IMR-90 (cell line): ENCODE data around the gene SDHAF1. TPM values are rescaled to one million over a fixed set of nuclear protein-coding genes. Genes with fewer than 3 reads are reported as not detected.

Experiments
- ATAC-seq: fragments of 200-7000 bp; cut with Tn5 transposase; 2 replicates; pipeline ENCODE4 v1.9.1; 2020; ENCODE audit warnings: low read depth, mild to moderate bottlenecking, moderate library complexity
- BruUV-seq: library from RNA; stranded (reverse); fragments of 400-500 nt; replicated peaks from 2 replicates; lab custom pipeline; 2021; lab: Mats Ljungman, UMichigan
- CTCF ChIA-PET: fragments of 300-600 bp; formaldehyde crosslinking; extraction: SDS; loops from one replicate; lab custom pipeline; 2021; ENCODE audit warnings: antibody characterized with exemption; lab: Yijun Ruan, JAX
- POLR2A ChIA-PET: fragments of 300-600 bp; sonication (Branson Sonifier 250); formaldehyde crosslinking; loops from one replicate; lab custom pipeline; 2022; ENCODE audit warnings: antibody characterized with exemption; ENCODE audit not compliant: unreplicated experiment; lab: Charles Lee
- DNase-seq: peaks from one replicate; pipeline ENCODE4 v3.0.0; 2013
- H2AFZ ChIP-seq: replicated peaks from 2 replicates; pipeline ENCODE3; 2013; ENCODE audit warnings: low read length, mild to moderate bottlenecking; ENCODE audit not compliant: poor library complexity
- H2AK5ac ChIP-seq: 2 replicates; pipeline ENCODE4 v1.6.1; 2013; ENCODE audit warnings: low read depth, low read length, inconsistent platforms
- H2AK9ac ChIP-seq: replicated peaks from 2 replicates; pipeline ENCODE3; 2013; ENCODE audit warnings: mild to moderate bottlenecking, low read depth, low read length, moderate library complexity; ENCODE audit not compliant: poor library complexity
- H2BK120ac ChIP-seq: 2 replicates; pipeline ENCODE4 v1.6.1; 2013; ENCODE audit warnings: low read depth, low read length, inconsistent platforms
- H2BK15ac ChIP-seq: 3 replicates; pipeline ENCODE4 v1.6.1; 2013; ENCODE audit warnings: low read depth, low read length, inconsistent platforms
- H2BK20ac ChIP-seq: 2 replicates; pipeline ENCODE4 v1.6.1; 2013; ENCODE audit warnings: low read depth, mild to moderate bottlenecking, inconsistent platforms, low read length, moderate library complexity
- H2BK5ac ChIP-seq: 2 replicates; pipeline ENCODE4 v1.6.1; 2013; ENCODE audit warnings: mild to moderate bottlenecking, low read depth, low read length, inconsistent platforms; ENCODE audit not compliant: poor library complexity, severe bottlenecking
- H3K14ac ChIP-seq: replicated peaks from 2 replicates; pipeline ENCODE4 v1.6.1; 2013; ENCODE audit warnings: low read depth, low read length, inconsistent platforms
- H3K18ac ChIP-seq: 2 replicates; pipeline ENCODE4 v1.6.1; 2013; ENCODE audit warnings: low read depth, low read length, control low read depth
- H3K23ac ChIP-seq: 2 replicates; pipeline ENCODE4 v1.6.1; 2013; ENCODE audit warnings: low read depth, low read length, inconsistent platforms
- H3K27ac ChIP-seq: 2 replicates; pipeline ENCODE4 v1.5.1; 2013; ENCODE audit warnings: mild to moderate bottlenecking, control low read depth, low read length; ENCODE audit not compliant: insufficient read depth
- H3K27me3 ChIP-seq: 2 replicates; pipeline ENCODE4 v1.6.1; 2013; ENCODE audit warnings: low read length; ENCODE audit not compliant: control insufficient read depth, insufficient read depth
- H3K36me3 ChIP-seq: 2 replicates; pipeline ENCODE4 v1.6.1; 2013; ENCODE audit warnings: low read length, mixed read lengths; ENCODE audit not compliant: control insufficient read depth, insufficient read depth
- H3K4ac ChIP-seq: 2 replicates; pipeline ENCODE4 v1.6.1; 2013; ENCODE audit warnings: low read depth, low read length, inconsistent platforms
- H3K4me1 ChIP-seq: 2 replicates; pipeline ENCODE4 v1.6.1; 2013; ENCODE audit warnings: low read length, mixed read lengths; ENCODE audit not compliant: control insufficient read depth, insufficient read depth
- H3K4me2 ChIP-seq: 2 replicates; pipeline ENCODE4 v1.6.1; 2013; ENCODE audit warnings: low read depth, mild to moderate bottlenecking, control low read depth, low read length, moderate library complexity
- H3K4me3 ChIP-seq: 2 replicates; pipeline ENCODE4 v1.5.1; 2013; ENCODE audit warnings: low read depth, mild to moderate bottlenecking, control low read depth, low read length, moderate library complexity; ENCODE audit not compliant: insufficient read depth
- H3K56ac ChIP-seq: 2 replicates; pipeline ENCODE4 v1.6.1; 2013; ENCODE audit warnings: low read length, inconsistent platforms; ENCODE audit not compliant: insufficient read depth; ENCODE audit errors: extremely low read depth
- H3K79me1 ChIP-seq, 2 experiments: 2 replicates each; pipeline ENCODE4 v1.6.1; 2013; ENCODE audit warnings: low read length in 2 of 2, inconsistent platforms in 1 of 2, low read depth in 1 of 2
- H3K9ac ChIP-seq: 2 replicates; pipeline ENCODE4 v1.6.1; 2013; ENCODE audit warnings: low read depth, low read length, control low read depth
- H3K9me1 ChIP-seq: 2 replicates; pipeline ENCODE4 v1.6.1; 2013; ENCODE audit warnings: low read length, inconsistent platforms; ENCODE audit not compliant: insufficient read depth
- H3K9me3 ChIP-seq: 2 replicates; pipeline ENCODE4 v1.6.1; 2013; ENCODE audit warnings: low read length; ENCODE audit not compliant: control insufficient read depth, insufficient read depth
- H4K20me1 ChIP-seq: 2 replicates; pipeline ENCODE4 v1.6.1; 2013; ENCODE audit warnings: low read length, inconsistent platforms; ENCODE audit not compliant: insufficient read depth
- H4K5ac ChIP-seq: 2 replicates; pipeline ENCODE4 v1.6.1; 2013; ENCODE audit warnings: mild to moderate bottlenecking, low read depth, low read length, control low read depth
- H4K8ac ChIP-seq, 2 experiments: 2 replicates each; pipeline ENCODE4 v1.6.1; 2013; ENCODE audit warnings: low read depth in 2 of 2, low read length in 2 of 2, control low read depth in 1 of 2, inconsistent platforms in 1 of 2
- H4K91ac ChIP-seq: 2 replicates; pipeline ENCODE4 v1.6.1; 2013; ENCODE audit warnings: low read depth, low read length, inconsistent platforms; ENCODE audit not compliant: insufficient read depth
- CHD1 ChIP-seq: IDR thresholded peaks from 2 replicates; pipeline ENCODE4 v1.6.1; 2012; ENCODE audit warnings: low read depth, low read length, improper control_type of control experiment
- ELK1 ChIP-seq: fragments of 150-350 bp; IDR thresholded peaks from 2 replicates; pipeline ENCODE4 v1.6.1; 2016; ENCODE audit warnings: low read depth, mild to moderate bottlenecking, low read length, moderate library complexity, borderline replicate concordance
- MAZ ChIP-seq: IDR thresholded peaks from 2 replicates; pipeline ENCODE4 v1.6.1; 2012; ENCODE audit warnings: low read depth, mild to moderate bottlenecking, low read length, improper control_type of control experiment, moderate library complexity, borderline replicate concordance
- USF2 ChIP-seq: fragments of 150-350 bp; IDR thresholded peaks from 2 replicates; pipeline ENCODE4 v1.6.1; 2017; ENCODE audit warnings: mild to moderate bottlenecking, antibody characterized with exemption, low read length, low read depth
- WGBS, 2 experiments: methylation state at CpG; one replicate each; pipeline versions ENCODE4 v1.1.5 to v1.1.7; 2013; ENCODE audit warnings: missing lambda C conversion rate in 2 of 2; ENCODE audit not compliant: insufficient read length in 1 of 2; ENCODE audit errors: extremely low coverage in 2 of 2; 5-methylcytosine and 5-hydroxymethylcytosine counted together
- dilution Hi-C: fragments of 300-500 bp; cut with HindIII; formaldehyde crosslinking; loops from one replicate; pipeline ENCODE4 v1.14.3; 2018; ENCODE audit warnings: low sequenced_read_pairs; ENCODE audit not compliant: unreplicated experiment
- in situ Hi-C: fragments of 300-500 bp; cut with MboI; formaldehyde crosslinking; loops from 3 replicates; pipeline ENCODE4 v1.14.3; 2019; ENCODE audit warnings: low sequenced_read_pairs, inconsistent platforms, mixed read lengths
- intact Hi-C: fragments of 100-400 bp; cut with micrococcal nuclease; formaldehyde crosslinking; loops from 2 replicates; pipeline ENCODE4 v1.10.0; 2022
- polyA plus RNA-seq, 3 experiments: library from polyadenylated mRNA; depleted of rRNA; stranded (reverse); fragments of >200 nt; gene quantifications; 2 replicates each; pipeline ENCODE4 v1.2.3, GENCODE V29; 2012; ENCODE audit warnings: low replicate concordance in 1 of 3
- total RNA-seq: library from RNA; depleted of rRNA; stranded (reverse); fragments of >200 nt; gene quantifications from 2 replicates; pipeline ENCODE4 v1.2.3, GENCODE V29; 2012

Gene SDHAF1
- total and polyA plus RNA-seq, 2 of the 4 experiments (the other 2 are of a cell fraction) = 4.8 to 9.9 TPM

- TF ChIP-seq ELK1 (no peak), CHD1 (no peak)
These were observed 36.3 kb downstream of the SDHAF1 start (continued) for GRCh38 chr19:36031308-36031707.

- ATAC-seq (peak; percentile 96), DNase-seq (peak; percentile 62)
- H2BK15ac ChIP-seq = no peak within 1 kb of the TSS
- H3K4ac ChIP-seq = peak within 1 kb of the TSS; percentile 96
- BruUV-seq = no TSS peak
- H4K20me1 ChIP-seq = no peaks in the 10 kb centered on the region; the same call in 1 of the 2 replicates
- peak within 1 kb of the TSS; percentile 95 for H4K5ac ChIP-seq
- H2AK5ac ChIP-seq = peak within 1 kb of the TSS; percentile 99
- ChIA-PET CTCF (no interaction called here), POLR2A (no interaction called here)
- intact Hi-C loops (no loop called here), dilution Hi-C loops (no loop called here), in situ Hi-C loops (no loop called here)
- peak within 1 kb of the TSS; percentile 94 for H3K18ac ChIP-seq
- H2BK5ac ChIP-seq = peak within 1 kb of the TSS; percentile 91
- peak within 1 kb of the TSS; percentile 8; the same call in 1 of the 2 replicates for H3K56ac ChIP-seq
- H4K8ac ChIP-seq = peak within 1 kb of the TSS; percentile 89 to 97
- 0 out of 2 replicates have a peak, but pooled peaks cover 2% of the 10 kb centered on the region for H3K9me1 ChIP-seq
- H3K4me2 ChIP-seq = peak within 1 kb of the TSS; percentile 97
- peak within 1 kb of the TSS; percentile 98 for H3K9ac ChIP-seq
- no peaks in the 10 kb centered on the region for H3K9me3 ChIP-seq
- H3K4me3 ChIP-seq = peak within 1 kb of the TSS; percentile 99
- H3K4me1 ChIP-seq = peaks cover 5% of the 10 kb centered on the region; the same call in 1 of the 2 replicates
- H4K91ac ChIP-seq = peak within 1 kb of the TSS; percentile 88
- H3K23ac ChIP-seq = peak within 1 kb of the TSS; percentile 90
- no CpG with 5 or more reads among the region's 51 CpGs for WGBS, 2 experiments
- peaks cover 15% of the 10 kb centered on the region for H3K36me3 ChIP-seq
- no peaks in the 10 kb centered on the region for H3K27me3 ChIP-seq
- peak within 1 kb of the TSS; percentile 94 for H2AFZ ChIP-seq
- peak within 1 kb of the TSS; percentile 96 for H3K27ac ChIP-seq
- H3K14ac ChIP-seq = peak within 1 kb of the TSS; percentile 98
- no peak within 1 kb of the TSS for H2BK20ac ChIP-seq
- peak within 1 kb of the TSS; percentile 92 for H2AK9ac ChIP-seq
- TF ChIP-seq MAZ = peak; percentile 92
- TF ChIP-seq USF2 = no peak
- peaks cover 0 to 28% of the 10 kb centered on the region in 2 experiments; a peak in 3 of 4 replicates for H3K79me1 ChIP-seq
- peak within 1 kb of the TSS; percentile 80; the same call in 1 of the 2 replicates for H2BK120ac ChIP-seq
These were observed 37.5 kb downstream of the SDHAF1 start, which contains the start of gene CLIP3 for GRCh38 chr19:36032251-36033104. CLIP3 (minus strand) TSS chr19:36032873; CDS start chr19:36032357, 516 bp downstream.
